EL (cell line): ENCODE measurements around the gene MS4A18.
A peak's percentile ranks its signal among the peaks of the same experiment; 100 is the strongest.
"Not testable (repeated sequence)": the region's sequence is repeated elsewhere in the genome, so short reads cannot be mapped to it uniquely, and the experiment has no call there.

Experiments
- DNase-seq: peaks from one replicate; pipeline ENCODE4 v3.0.0-alpha.2; 2016

The MS4A18 gene

DNA sequence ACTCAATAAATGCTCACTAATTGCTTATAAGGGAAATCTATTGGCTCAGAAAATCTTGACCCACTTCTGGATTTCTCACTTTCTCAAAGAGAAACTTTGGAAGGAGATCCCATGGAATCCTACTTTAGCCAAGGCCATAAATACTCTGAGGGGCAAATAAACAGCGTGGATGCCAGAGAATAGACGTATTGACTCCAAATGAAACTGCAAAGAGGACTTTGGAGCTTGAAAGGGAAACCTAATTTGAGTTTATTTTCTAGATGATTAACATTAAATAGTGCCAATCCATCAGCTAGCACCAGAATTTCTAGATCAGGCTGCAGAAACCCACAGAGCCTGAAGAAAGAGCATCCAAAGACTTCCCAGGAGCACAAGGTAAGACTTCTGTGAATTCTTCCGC is at the start of gene MS4A18:
Gene MS4A18 (plus strand): TSS at position 301 of the 400 bp plus-strand sequence.
- no peak for DNase-seq

GRCh38 chr11:60678231-60678630 is 46.3 kb upstream of the MS4A18 start:
- DNase-seq = not testable (repeated sequence)

- no peak for DNase-seq
These were observed 44.6 kb upstream of the MS4A18 start for GRCh38 chr11:60679879-60680278.

DNA sequence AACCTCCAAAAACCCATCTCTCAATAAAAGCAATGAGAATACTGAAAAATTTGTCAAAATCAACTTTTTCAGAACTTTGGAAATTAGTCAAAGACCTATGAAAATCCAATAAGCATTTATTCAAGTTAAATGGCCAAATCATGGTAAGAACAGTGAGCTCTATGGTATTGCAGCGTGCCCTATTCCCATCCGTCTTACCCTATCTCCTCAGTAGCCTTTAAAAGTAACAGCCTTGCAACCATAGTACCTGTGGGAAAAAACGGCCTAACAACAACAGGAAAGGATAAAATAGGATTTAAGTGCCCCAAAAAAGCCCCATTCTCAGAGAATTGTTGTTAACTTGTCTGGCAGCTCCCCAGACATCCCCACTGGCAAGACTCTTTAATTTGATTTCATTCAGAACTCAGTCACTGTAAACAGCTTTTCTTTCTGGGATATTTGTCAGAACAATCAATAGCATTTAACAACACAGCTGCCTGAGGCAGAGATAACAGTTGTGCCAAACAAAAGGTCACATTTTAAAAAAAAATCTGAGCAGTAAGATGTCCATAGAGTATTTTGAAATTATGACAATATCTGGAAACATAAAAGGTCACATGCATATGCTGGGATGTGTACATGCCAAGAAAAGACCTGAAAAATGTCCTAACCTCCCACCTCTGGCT is 43.9 kb upstream of the MS4A18 start:
- DNase-seq = no peak

DNA sequence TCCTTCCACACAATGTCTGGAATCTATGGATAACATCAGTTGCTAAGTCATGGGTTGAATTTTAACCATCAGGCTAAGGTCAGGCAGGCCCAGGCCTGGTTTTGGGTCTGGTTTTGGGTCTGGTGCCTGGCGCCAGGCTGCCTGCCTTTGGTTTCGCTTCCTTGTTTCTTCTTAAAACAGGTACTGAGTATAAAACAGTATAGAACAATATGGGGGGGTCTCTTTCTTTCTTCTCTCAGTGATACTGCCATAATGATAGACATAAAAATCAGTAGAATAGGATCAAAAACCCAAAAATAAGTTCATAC is 40.0 kb upstream of the MS4A18 start:
- not testable (repeated sequence) for DNase-seq

GRCh38 chr11:60691661-60692060 is 32.9 kb upstream of the MS4A18 start:
- no peak for DNase-seq

GRCh38 chr11:60699284-60699691 is 25.2 kb upstream of the MS4A18 start, which contains the start of gene MS4A8:
Gene MS4A8 (plus strand): TSS chr11:60699612. CDS start chr11:60700861, 1,249 bp downstream.
- no peak for DNase-seq

DNA sequence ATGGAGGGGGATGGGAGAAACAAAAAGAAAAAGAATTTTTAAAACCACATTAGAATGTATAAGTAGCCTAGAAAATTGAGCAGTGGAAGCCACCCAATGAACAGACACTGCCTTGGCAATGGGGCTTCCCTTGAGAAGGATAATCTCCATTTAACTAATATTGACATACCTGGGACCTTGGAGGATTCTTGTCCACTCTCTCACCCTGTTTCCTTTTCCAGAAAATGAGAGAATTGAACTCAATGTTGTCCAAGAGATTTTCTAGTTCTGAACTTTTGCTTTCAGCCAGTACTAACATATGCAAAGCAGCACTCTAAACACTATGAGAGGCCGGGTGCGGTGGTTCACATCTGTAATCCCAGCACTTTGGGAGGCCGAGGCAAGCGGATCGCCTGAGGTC is 24.6 kb upstream of the MS4A18 start:
- DNase-seq = no peak

DNA sequence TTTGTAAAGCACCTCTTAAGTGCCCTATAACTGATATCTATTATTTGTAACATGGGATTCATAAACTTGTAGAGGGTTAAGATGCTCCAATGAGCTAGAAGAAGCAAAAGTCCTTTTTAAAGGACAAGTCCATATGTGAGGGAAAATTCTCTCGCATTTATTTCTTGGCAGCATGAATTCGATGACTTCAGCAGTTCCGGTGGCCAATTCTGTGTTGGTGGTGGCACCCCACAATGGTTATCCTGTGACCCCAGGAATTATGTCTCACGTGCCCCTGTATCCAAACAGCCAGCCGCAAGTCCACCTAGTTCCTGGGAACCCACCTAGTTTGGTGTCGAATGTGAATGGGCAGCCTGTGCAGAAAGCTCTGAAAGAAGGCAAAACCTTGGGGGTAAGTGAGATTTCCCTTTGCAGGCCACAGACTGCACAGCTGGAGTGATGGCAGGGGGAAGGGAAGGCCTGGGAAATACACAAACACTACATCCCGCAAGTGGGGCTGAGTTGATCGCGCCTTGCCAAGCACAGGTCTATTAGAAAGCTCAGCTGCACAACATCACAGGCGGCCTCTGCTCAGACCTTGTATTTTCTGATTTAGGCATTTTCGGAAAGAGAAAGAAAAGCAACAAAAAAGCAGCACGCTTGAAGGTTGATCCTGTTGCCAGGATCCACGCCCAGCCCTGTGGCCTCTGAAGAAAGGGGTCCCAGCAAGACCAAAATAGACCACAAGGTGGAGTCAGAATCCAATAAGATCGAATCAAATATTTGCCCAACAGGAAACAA is 23.6 kb upstream of the MS4A18 start:
- DNase-seq = peak; percentile 14

- no peak for DNase-seq
These were observed 23.1 kb upstream of the MS4A18 start for GRCh38 chr11:60701469-60701818.

GRCh38 chr11:60703374-60703773 is 21.1 kb upstream of the MS4A18 start:
- no peak for DNase-seq

DNA sequence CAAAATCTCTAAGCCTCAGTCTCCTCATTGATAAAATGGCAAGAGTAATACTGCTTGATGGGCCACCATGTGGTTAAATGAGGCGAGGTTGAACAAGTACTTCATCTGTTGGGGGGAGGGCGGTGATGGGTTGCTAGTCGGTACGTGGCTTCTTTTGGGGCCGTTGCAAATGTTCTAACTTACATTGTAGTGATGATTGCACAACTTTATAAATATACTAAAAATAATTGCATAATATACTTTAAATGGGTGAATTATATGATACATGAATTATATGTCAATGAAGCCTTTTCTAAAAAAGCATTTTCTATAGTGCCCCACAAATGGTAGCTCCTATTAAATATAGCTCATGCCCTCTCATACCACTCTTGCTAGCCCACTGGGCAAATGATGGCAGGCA is 18.6 kb upstream of the MS4A18 start:
- DNase-seq = no peak

- no peak for DNase-seq
These were observed 17.6 kb upstream of the MS4A18 start for GRCh38 chr11:60706931-60707330.

DNA sequence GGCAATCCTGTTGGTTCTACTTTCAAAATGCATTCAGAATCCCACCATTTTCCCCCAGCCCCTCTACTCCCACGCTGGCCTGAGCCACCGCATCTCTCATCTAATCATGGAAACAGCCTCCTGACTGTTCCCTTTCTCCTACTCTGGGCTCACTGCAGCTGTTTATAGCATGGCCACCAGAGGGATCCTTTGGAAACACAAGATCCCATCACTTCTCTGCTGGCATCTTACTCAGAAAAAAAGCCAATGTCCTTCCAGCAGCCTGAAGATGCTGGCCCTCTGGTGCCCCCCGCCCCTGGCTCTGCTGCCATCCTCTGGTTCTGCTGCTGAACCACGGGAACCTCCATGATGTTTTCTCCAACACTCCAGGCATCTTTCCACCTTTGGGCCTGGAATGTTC is 14.0 kb upstream of the MS4A18 start:
- DNase-seq = no peak

- no peak for DNase-seq
These were observed 13.2 kb upstream of the MS4A18 start for GRCh38 chr11:60711276-60711675.

DNA sequence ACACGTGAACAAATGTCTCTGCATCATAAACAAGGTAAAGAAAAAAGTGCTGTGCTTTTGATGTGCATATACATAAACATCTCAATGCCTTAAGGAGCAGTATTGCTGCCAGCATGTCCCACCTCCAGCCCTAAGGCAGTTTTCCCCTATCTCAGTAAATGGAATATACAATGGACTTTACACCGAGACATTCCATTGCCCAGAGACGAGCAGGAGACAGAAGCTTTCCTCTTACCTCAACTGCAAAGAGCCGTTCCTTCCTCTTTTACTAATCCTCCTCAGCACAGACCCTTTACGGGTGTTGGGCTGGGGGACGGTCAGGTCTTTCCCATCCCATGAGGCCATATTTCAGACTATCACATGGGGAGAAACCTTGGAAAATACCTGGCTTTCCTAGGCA is 11.1 kb upstream of the MS4A18 start:
- DNase-seq = not testable (repeated sequence)

DNA sequence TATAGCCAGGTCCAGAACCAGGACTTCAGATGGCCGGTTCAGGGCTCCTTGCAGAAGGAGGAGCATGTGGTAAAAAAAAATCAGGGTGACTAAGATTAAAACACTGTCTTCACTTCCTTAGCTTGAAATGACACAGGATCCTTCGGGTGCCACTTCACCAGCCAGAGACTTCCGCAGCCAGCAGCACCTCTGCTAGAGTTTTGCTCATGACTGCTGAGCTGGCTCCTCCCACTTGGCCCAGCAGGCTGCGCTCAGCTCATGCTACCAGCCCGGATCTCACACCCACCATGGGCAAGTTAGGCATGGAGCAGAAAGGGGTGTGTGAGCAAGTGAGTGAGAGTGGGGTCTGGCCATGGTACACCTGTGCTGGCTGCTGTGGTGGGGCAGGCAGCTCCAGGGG is 6.6 kb upstream of the MS4A18 start:
- DNase-seq = no peak

DNA sequence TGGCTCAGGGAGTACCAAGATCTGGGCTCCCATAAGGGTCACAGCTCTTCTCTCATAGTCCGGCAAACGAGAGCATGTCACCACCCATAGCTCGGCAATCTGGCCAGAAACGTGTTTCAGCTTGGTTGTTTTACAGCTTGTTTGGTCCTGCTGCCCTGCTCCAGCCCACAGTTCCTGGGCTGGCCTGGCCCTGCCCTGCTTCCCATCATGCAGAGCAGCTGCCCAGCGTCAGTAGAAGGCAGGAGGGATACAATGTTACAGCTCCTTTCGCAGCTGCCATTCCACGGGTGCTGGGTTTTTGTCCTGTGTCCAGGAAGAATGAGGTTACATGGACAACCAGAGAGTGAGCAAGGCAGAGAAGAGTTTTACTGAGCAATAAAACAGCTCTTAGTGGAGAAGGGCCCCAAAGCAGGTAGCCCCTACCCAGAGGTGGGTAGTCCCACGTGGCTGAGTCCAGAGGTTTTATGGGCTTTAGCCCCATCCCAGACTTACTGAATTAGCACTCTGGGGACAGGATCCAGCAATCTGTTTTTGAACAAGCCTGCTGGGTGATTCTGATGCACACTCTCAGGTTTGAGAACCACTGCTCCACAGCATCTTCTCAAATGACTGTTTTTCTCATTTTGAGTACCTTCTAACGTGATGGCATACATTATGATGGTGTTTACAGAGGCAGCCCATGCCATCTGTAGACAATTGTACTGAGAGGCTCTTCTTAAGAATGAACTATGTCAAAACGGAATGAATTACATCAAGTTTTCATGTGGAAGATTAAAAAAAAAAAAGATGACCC is 5.8 kb upstream of the MS4A18 start:
- DNase-seq = no peak

- no peak for DNase-seq
These were observed 5.1 kb upstream of the MS4A18 start for GRCh38 chr11:60719391-60719790.

DNA sequence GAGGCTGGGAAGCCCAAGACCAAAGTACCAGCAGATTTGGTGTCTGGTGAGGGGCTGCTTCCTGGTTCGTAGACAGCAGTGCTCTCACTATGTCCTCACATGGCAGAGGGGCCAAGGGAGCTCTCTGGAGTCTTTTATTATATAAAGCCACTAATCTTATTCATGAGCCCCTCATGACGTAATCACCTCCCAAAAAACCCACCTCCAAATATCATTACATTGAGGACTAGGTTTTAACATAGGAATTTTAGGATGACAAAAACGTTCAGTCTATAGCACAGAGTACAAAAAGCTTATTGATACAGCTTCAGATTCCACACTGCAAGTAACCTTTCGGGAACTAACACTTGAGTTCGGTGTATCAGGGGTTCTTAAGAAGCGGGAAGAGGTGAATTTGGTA is 4.1 kb upstream of the MS4A18 start:
- DNase-seq = no peak

GRCh38 chr11:60725592-60725991 is 1.1 kb downstream of the MS4A18 start:
- no peak for DNase-seq

DNA sequence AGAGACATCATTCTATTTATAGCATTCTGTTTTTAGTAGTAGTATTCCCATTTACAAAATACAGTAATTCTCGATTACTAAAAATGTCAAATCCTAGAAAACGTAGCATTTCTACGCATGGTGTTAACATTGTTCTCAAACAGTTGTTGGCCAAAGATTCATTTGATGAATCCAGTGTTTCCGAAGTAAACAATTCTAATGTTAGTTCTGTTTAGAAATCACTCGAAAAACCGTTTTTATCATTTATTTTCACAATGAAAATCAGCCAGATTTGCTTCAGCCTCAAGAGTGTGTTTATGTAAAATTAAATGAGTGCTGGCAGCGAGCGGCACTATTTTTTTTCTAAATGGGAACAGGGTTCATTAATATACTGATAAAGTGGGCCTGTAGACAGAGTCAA is 7.1 kb downstream of the MS4A18 start:
- no peak for DNase-seq

- DNase-seq = no peak
These were observed 9.8 kb downstream of the MS4A18 start for GRCh38 chr11:60734279-60734678.

DNA sequence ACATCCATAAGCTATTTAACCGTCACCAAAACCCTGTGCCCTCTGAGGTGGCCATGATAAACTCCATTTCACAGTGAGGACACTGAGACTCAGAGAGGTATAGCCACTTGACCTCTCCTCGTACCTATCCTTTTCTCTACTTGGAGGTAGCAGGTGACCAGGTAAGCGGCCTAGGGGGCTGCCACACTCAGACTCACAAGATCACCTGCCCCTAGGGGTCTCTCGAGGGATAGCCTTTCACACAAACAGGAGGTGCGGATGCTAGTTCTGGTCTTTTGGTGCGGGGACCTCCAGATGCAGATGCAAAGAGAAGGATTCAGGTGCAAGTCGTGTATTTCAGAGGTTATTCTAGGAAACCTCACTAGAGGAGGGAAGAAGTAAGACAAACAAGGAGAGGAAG is 14.6 kb downstream of the MS4A18 start:
- DNase-seq = no peak
